ENCODE data around the gene C10orf53. TPM values are rescaled to one million over a fixed set of nuclear protein-coding genes. Genes with fewer than 3 reads are reported as not detected.

Gene C10orf53
- total RNA-seq, 1 donor from 2014 or later, result not detected

- Mint-ChIP-seq H3K27ac (ENCODE audit: unreplicated experiment) (no peak overlapping the region), H3K36me3 (ENCODE audit: low read depth, unreplicated experiment) (no peaks in the 10 kb centered on the region), H3K4me3 (ENCODE audit: unreplicated experiment) (peak overlapping the region; percentile 67), H3K9me3 (ENCODE audit: unreplicated experiment) (no peaks in the 10 kb centered on the region), H3K4me1 (ENCODE audit: unreplicated experiment) (peaks cover 32% of the 10 kb centered on the region), H3K27me3 (ENCODE audit: unreplicated experiment) (peaks cover 10% of the 10 kb centered on the region)
- no peak for TF ChIP-seq CTCF (IDR thresholded peaks at IDR 0.05; ENCODE audit: unreplicated experiment)
- DNase-seq (ENCODE audit: low spot score), result no peak
Measured at GRCh38 chr10:49649936-49650723, 29.3 kb upstream of the C10orf53 start.

- Mint-ChIP-seq H3K4me1 (ENCODE audit: unreplicated experiment) (peaks cover 34% of the 10 kb centered on the region), H3K27me3 (ENCODE audit: unreplicated experiment) (peaks cover 10% of the 10 kb centered on the region), H3K9me3 (ENCODE audit: unreplicated experiment) (no peaks in the 10 kb centered on the region), H3K27ac (ENCODE audit: unreplicated experiment) (no peak overlapping the region), H3K4me3 (ENCODE audit: unreplicated experiment) (peak overlapping the region; percentile 67), H3K36me3 (ENCODE audit: low read depth, unreplicated experiment) (no peaks in the 10 kb centered on the region)
- no peak for DNase-seq (ENCODE audit: low spot score)
- TF ChIP-seq CTCF (IDR thresholded peaks at IDR 0.05; ENCODE audit: unreplicated experiment), result no peak
Measured at GRCh38 chr10:49650724-49651034, 28.8 kb upstream of the C10orf53 start.

GRCh38 chr10:49651039-49651835, 28.2 kb upstream of the C10orf53 start:
- H3K36me3 Mint-ChIP-seq (ENCODE audit: low read depth, unreplicated experiment), result peaks cover under 1% of the 10 kb centered on the region
- H3K27me3 Mint-ChIP-seq (ENCODE audit: unreplicated experiment), result peaks cover 10% of the 10 kb centered on the region
- no peak overlapping the region for H3K27ac Mint-ChIP-seq (ENCODE audit: unreplicated experiment)
- H3K4me1 Mint-ChIP-seq (ENCODE audit: unreplicated experiment), result peaks cover 40% of the 10 kb centered on the region
- no peak overlapping the region for H3K4me3 Mint-ChIP-seq (ENCODE audit: unreplicated experiment)
- no peak for DNase-seq (ENCODE audit: low spot score)
- H3K9me3 Mint-ChIP-seq (ENCODE audit: unreplicated experiment), result no peaks in the 10 kb centered on the region
- TF ChIP-seq CTCF (IDR thresholded peaks at IDR 0.05; ENCODE audit: unreplicated experiment), result no peak

GRCh38 chr10:49651917-49652316, 27.5 kb upstream of the C10orf53 start:
- DNase-seq (ENCODE audit: low spot score), result no peak
- H3K9me3 Mint-ChIP-seq (ENCODE audit: unreplicated experiment), result no peaks in the 10 kb centered on the region
- H3K36me3 Mint-ChIP-seq (ENCODE audit: low read depth, unreplicated experiment), result peaks cover 3% of the 10 kb centered on the region
- peaks cover 10% of the 10 kb centered on the region for H3K27me3 Mint-ChIP-seq (ENCODE audit: unreplicated experiment)
- H3K4me1 Mint-ChIP-seq (ENCODE audit: unreplicated experiment), result peaks cover 47% of the 10 kb centered on the region
- no peak overlapping the region for H3K27ac Mint-ChIP-seq (ENCODE audit: unreplicated experiment)
- TF ChIP-seq CTCF (IDR thresholded peaks at IDR 0.05; ENCODE audit: unreplicated experiment), result no peak
- no peak overlapping the region for H3K4me3 Mint-ChIP-seq (ENCODE audit: unreplicated experiment)

Measured in endothelial cell (in vitro differentiated cells).